Choroid plexus epithelial cell (primary cell): Measurements from ENCODE around the gene ETFA.

Source experiments
- DNase-seq: peaks from one replicate; pipeline ENCODE4 v3.0.0-alpha.2; 2010; ENCODE audit warnings: low read depth
- H3K4me3 ChIP-seq: 2 replicates; pipeline ENCODE4 v1.5.1; 2011; ENCODE audit warnings: low read depth, mild to moderate bottlenecking, control low read depth, low read length, moderate library complexity
- TF ChIP-seq, protein P1 (sequence below): conservative IDR thresholded peaks from 2 replicates; pipeline ENCODE4 v1.5.1; 2011; ENCODE audit warnings: low read depth, mild to moderate bottlenecking, control low read depth, inconsistent platforms, low read length, moderate library complexity

ETFA gene

DNA sequence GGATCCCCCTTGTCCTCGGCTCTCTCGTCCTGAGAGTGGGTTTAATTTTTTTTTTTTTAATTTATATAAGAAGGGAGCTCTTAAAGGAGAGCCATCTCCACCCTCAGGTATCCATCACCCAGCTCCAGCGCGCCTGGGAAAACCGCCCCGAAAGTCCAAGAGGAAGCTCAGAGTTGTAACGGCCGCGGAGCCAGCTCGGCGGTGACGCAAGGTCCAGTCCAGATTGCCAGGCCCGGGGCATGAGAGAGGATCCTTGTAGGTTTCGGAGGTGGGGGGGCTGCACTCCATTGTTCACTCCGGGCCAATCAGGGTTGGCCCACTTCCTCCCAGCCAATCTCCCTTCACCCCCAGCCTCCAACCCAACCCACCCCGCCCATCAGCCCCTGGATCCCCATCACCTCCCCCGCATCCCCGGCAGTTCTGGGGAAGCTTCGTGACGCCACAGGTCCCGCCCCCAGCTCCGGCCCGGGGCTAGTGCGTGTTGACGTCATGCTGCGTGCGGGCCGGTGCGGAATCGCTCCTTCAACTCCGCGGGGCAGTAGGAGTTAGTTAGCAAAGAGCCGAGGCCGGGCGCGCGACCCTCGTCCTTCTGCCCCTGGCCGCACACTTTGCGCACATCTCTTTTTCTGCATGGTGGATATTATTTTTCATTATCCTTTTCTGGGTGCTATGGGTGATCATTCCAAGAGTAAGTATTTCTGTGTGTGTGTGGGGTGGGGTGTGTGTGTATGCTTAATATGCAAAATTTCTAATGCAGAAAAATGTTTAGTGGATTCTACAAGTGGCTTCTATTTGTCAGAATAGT lies 25.2 kb upstream of the ETFA start, which contains the start of gene ISL2:
Gene ISL2 (plus strand): TSS at position 520 of the 805 bp plus-strand sequence. CDS start 111 bp downstream, at position 631.
- TF ChIP-seq, protein P1, sequence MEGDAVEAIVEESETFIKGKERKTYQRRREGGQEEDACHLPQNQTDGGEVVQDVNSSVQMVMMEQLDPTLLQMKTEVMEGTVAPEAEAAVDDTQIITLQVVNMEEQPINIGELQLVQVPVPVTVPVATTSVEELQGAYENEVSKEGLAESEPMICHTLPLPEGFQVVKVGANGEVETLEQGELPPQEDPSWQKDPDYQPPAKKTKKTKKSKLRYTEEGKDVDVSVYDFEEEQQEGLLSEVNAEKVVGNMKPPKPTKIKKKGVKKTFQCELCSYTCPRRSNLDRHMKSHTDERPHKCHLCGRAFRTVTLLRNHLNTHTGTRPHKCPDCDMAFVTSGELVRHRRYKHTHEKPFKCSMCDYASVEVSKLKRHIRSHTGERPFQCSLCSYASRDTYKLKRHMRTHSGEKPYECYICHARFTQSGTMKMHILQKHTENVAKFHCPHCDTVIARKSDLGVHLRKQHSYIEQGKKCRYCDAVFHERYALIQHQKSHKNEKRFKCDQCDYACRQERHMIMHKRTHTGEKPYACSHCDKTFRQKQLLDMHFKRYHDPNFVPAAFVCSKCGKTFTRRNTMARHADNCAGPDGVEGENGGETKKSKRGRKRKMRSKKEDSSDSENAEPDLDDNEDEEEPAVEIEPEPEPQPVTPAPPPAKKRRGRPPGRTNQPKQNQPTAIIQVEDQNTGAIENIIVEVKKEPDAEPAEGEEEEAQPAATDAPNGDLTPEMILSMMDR: no peak
- H3K4me3 ChIP-seq: peak within 1 kb of the TSS; percentile 23
- DNase-seq: peak; percentile 40

DNA sequence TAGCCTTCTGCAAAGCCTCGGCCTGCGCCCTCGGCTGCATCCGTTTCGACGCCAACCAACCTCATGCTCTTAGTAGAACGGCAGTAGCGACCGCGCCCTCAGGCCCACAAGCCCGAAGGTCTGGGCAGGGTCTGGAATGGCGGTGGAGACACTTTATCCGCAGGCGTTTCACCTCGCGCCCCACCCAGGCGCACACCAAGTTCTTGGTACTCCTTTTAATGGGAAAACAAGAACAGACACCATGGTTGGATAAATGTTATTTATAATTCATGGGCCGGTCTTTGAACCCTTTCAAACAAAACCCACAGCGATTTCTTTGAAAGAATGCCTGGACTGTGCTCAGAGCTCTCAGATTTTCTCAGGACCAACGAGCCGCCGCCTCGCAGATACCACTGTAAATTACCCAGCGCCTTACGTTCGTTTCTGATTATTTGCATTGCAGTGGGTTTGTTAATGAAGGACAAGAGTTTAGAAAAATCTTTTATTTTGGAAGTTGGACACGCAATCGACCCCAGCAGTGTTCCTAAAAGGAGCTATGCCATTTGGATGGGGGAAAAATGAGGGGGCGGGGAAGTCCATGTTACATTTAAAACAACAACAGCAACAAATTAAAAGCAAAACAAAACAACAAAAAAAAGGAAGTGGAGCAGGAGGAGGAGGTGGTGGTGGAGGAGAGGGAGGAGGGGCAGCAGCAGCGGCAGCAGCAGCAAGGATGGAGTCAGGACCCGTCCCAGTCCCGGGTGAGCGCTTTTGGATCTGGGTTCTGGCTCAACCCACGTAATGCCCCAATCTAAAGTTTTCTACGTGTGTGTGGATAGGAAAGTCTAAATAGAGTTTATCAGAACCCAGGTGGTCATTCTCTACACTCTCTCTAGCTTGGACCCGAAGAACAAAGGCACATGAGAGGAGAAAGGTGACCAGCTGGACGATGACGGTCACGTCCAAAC lies 24.3 kb upstream of the ETFA start:
- peak overlapping the region; percentile 18 for H3K4me3 ChIP-seq
- DNase-seq: no peak
- TF ChIP-seq, protein P1: no peak

DNA sequence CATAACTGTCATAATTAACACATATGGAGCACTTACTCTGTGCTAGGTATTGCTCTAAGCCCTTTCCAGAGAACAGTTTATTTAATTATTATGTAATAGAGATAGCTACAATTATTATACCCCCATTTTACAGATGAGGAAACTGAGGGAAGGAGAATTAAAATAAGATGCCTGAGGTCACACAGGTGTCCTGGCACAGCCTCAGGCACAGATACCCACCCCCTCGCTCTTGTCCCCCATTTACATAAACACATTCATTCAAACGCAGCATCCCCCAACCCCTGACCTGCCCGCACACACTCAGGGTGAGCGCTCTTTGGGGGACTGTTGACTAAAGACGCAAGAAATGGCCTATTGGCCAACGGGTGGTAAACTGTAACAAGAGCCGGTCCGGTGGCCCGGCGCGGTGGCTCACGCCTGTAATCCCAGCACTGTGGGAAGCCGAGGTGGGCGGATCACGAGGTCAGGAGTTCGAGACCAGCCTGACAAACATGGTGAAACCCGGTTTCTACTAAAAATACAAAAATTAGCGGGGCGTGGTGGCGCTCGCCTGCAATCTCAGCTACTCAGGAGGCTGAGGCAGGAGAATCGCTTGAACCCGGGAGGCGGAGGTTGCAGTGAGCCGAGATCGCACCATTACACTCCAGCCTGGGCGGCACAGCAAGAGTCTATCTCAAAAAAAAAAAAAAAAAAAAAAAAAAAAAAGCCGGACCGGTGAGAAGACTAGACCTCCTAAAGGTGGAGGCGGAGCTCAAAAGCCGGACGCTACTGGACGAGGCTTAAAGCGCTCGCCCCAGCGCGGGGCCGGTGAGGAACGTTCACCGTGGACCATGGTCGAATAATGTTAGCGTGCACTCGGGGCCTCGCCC lies 23.4 kb upstream of the ETFA start:
- no peak for DNase-seq
- no peak overlapping the region for H3K4me3 ChIP-seq
- TF ChIP-seq, protein P1: no peak

DNA sequence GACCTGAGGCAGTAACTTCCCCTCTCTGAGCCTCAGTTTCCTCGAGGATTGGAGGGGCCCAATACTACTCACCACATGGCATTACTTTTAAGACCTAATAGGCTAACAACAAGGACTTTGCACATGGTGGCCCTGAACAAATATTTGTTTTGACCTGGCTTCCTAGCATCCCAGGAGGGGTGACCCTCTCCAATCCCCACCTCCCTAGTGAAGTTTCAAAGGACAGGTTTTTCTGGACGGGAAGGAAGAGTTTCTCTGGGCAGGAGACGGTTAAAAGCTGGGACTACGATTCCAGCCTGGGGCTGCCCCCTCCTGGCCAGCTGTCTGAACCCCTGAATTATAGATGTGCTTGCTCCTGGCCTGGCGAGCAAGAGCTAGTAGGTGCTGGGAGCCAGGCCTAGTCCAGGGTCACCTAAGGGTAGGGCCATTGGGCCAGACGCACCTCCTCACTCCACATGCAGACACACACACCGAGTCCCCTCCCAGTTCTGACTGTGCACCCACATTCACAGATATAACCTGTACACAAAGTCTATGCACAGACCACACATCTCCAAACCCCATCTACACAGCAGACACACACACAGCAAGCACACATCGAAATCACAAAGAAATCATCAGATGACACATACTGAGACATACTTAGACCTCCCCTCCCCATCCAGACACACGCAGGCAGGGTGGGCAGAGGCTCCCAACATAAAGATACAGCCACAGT lies 22.6 kb upstream of the ETFA start:
- TF ChIP-seq, protein P1: peak; percentile 69
- H3K4me3 ChIP-seq: no peak overlapping the region

DNA sequence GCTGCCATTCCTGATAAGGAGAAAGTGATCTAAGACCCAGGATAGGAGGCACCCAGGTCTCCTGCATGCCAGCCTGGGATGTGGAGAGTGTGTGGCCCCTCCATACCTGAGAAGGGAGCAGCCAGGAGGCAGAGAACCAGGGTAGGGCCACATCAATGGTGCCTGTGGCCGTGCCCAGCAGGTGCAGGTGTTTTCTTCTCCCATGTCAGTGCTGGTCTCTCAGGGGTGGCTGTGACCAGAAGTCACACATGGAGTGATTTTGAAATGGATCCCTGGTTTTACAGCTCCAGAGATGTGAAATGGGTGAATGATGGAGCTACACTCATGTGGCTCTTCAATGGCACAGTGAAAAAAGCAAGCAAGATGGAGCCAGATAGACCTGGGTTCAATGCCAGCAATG lies 22.0 kb upstream of the ETFA start:
- H3K4me3 ChIP-seq: no peak overlapping the region
- no peak for DNase-seq
- TF ChIP-seq, protein P1: no peak

More for the DNA sequence above, 22.6 kb upstream of the ETFA start:
- peak; percentile 53 for DNase-seq

DNA sequence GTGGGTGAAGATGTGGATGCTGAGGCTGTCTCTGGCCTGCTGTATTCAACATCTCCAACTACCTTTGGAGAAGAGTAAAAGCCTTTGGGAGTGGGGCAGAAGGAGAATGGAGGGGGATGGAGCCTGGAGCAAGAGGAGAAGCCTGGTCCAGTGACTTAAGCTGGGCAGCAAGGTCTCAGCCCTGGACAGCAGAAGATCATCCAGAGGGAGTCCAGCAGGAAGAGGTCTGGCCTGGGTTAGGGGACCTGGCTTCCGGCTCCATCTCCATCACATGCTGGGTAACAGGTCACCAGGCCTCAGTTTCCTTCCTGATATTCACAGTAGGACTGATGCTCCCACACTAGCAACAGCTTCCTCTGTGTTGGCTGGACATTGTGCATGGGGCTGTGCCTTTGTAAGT lies 21.5 kb upstream of the ETFA start:
- TF ChIP-seq, protein P1: no peak
- H3K4me3 ChIP-seq: no peak overlapping the region
- no peak for DNase-seq
